ENCODE data around the gene SSR1.
"Not testable (repeated sequence)": the region's sequence is repeated elsewhere in the genome, so short reads cannot be mapped to it uniquely, and the experiment has no call there.

Gene SSR1

GRCh38 chr6:7335519-7335918 lies 22.5 kb upstream of the SSR1 start:
- DNase-seq (ENCODE audit: insufficient read length, low spot score) (no peak), FAIRE-seq (no peak)
- no peak for TF ChIP-seq POU2F2 (IDR thresholded peaks at IDR 0.05; ENCODE audit: low read depth, low read length)

GRCh38 chr6:7334685-7335084 lies 21.7 kb upstream of the SSR1 start:
- TF ChIP-seq TAF1 (IDR thresholded peaks at IDR 0.05; ENCODE audit: low read depth, low read length) (no peak), PAX5 (IDR thresholded peaks at IDR 0.05; ENCODE audit: insufficient read depth, low read length, severe bottlenecking) (no peak), POU2F2 (IDR thresholded peaks at IDR 0.05; ENCODE audit: low read depth, low read length) (no peak), POLR2A (IDR thresholded peaks at IDR 0.05; ENCODE audit: low read depth, low read length) (no peak), POLR2AphosphoS5 (IDR thresholded peaks at IDR 0.05; ENCODE audit: low read depth, low read length) (no peak), SPI1 (IDR thresholded peaks at IDR 0.05; ENCODE audit: low read depth, low read length) (no peak)
- FAIRE-seq: no peak

GRCh38 chr6:7332090-7332745 lies 19.2 kb upstream of the SSR1 start:
- FAIRE-seq (no peak), DNase-seq (ENCODE audit: insufficient read length, low spot score) (no peak)
- TF ChIP-seq SPI1 (IDR thresholded peaks at IDR 0.05; ENCODE audit: low read depth, low read length): no peak
- no peak for TF ChIP-seq POLR2A (IDR thresholded peaks at IDR 0.05; ENCODE audit: low read depth, low read length)
- no peak for TF ChIP-seq POLR2AphosphoS5 (IDR thresholded peaks at IDR 0.05; ENCODE audit: low read depth, low read length)
- no peak for TF ChIP-seq TAF1 (IDR thresholded peaks at IDR 0.05; ENCODE audit: low read depth, low read length)
- TF ChIP-seq PAX5 (IDR thresholded peaks at IDR 0.05; ENCODE audit: insufficient read depth, low read length, severe bottlenecking): no peak
- no peak for TF ChIP-seq POU2F2 (IDR thresholded peaks at IDR 0.05; ENCODE audit: low read depth, low read length)

More at GRCh38 chr6:7334685-7335084, 21.7 kb upstream of the SSR1 start:
- DNase-seq (ENCODE audit: insufficient read length, low spot score): no peak

- no peak for FAIRE-seq
- no peak for DNase-seq (ENCODE audit: insufficient read length, low spot score)
- TF ChIP-seq SPI1 (IDR thresholded peaks at IDR 0.05; ENCODE audit: low read depth, low read length) (no peak), POLR2AphosphoS5 (IDR thresholded peaks at IDR 0.05; ENCODE audit: low read depth, low read length) (no peak), TAF1 (IDR thresholded peaks at IDR 0.05; ENCODE audit: low read depth, low read length) (no peak), PAX5 (IDR thresholded peaks at IDR 0.05; ENCODE audit: insufficient read depth, low read length, severe bottlenecking) (no peak), POU2F2 (IDR thresholded peaks at IDR 0.05; ENCODE audit: low read depth, low read length) (no peak), POLR2A (IDR thresholded peaks at IDR 0.05; ENCODE audit: low read depth, low read length) (no peak)
These were observed 18.5 kb upstream of the SSR1 start for GRCh38 chr6:7331452-7331851.

DNA sequence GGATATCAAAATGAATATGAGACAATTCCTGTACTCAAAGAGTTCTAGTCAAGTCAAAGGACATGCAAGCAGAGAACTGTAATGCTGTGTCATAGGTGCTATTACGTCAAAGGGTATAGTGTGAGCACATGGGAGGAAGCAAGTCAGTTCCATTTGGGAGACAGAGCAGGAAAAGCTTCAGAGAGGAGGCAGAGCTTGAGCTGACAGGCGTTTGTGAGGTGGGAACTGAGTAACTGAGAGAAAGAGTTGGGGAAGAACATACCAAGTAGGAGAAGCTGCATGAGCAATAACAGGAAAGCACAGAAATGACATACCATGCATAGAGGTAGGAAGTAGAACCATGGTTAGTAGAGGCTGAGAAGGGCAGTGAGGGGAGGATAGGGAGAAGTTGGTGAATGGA lies 15.2 kb upstream of the SSR1 start:
- DNase-seq (ENCODE audit: insufficient read length, low spot score) (no peak), FAIRE-seq (no peak)
- TF ChIP-seq PAX5 (IDR thresholded peaks at IDR 0.05; ENCODE audit: insufficient read depth, low read length, severe bottlenecking): no peak
- TF ChIP-seq SPI1 (IDR thresholded peaks at IDR 0.05; ENCODE audit: low read depth, low read length): 0 out of 2 replicates have a peak, but pooled peaks have one; percentile 38
- no peak for TF ChIP-seq TAF1 (IDR thresholded peaks at IDR 0.05; ENCODE audit: low read depth, low read length)
- no peak for TF ChIP-seq POU2F2 (IDR thresholded peaks at IDR 0.05; ENCODE audit: low read depth, low read length)

DNA sequence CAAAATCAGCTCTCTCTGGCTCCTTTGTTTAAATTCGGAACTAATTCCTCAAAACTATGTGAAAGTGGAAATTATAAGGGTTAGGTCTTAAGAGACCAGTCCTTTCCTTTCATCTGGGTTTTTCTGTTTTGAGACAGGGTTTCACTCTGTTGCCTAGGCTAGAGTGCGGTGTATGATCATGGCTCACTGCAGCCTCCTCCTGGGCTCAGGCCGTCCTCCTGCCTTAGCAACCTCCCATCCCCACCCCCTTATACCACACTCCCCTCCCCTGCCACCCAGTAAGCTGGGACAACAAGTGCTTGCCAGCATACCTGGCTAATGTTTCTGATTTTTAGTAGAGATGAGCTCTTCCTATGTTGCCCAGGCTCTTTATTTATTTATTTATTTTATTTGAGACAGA lies 12.8 kb upstream of the SSR1 start:
- FAIRE-seq: no peak
- TF ChIP-seq SPI1 (IDR thresholded peaks at IDR 0.05; ENCODE audit: low read depth, low read length) (no peak), POLR2AphosphoS5 (IDR thresholded peaks at IDR 0.05; ENCODE audit: low read depth, low read length) (no peak), POU2F2 (IDR thresholded peaks at IDR 0.05; ENCODE audit: low read depth, low read length) (no peak), POLR2A (IDR thresholded peaks at IDR 0.05; ENCODE audit: low read depth, low read length) (no peak), TAF1 (IDR thresholded peaks at IDR 0.05; ENCODE audit: low read depth, low read length) (no peak), PAX5 (IDR thresholded peaks at IDR 0.05; ENCODE audit: insufficient read depth, low read length, severe bottlenecking) (no peak)
- no peak for DNase-seq (ENCODE audit: insufficient read length, low spot score)

DNA sequence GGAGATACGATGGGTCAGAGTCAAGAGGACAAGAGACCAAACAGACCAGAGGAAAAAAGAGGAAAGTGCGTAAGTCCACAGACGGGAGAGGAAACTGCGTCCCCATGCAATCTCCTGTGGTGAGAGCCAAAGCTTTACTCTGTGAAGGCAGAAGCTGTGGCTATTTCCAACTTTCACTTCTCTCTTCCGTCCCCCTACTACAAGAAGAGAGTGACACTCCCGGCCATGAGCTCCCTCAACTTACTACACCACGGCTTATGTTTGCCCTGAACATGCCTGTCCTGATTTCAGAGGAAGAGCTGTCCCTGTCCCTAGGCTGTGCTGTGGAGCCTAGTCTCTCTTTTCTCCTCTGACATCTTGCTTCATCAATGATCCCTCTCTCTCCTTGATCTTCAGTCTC lies 11.5 kb upstream of the SSR1 start:
- DNase-seq (ENCODE audit: insufficient read length, low spot score): no peak
- peak; percentile 85 for FAIRE-seq
- TF ChIP-seq POU2F2 (IDR thresholded peaks at IDR 0.05; ENCODE audit: low read depth, low read length) (no peak), SPI1 (IDR thresholded peaks at IDR 0.05; ENCODE audit: low read depth, low read length) (peak; percentile 93), POLR2AphosphoS5 (IDR thresholded peaks at IDR 0.05; ENCODE audit: low read depth, low read length) (no peak)

DNA sequence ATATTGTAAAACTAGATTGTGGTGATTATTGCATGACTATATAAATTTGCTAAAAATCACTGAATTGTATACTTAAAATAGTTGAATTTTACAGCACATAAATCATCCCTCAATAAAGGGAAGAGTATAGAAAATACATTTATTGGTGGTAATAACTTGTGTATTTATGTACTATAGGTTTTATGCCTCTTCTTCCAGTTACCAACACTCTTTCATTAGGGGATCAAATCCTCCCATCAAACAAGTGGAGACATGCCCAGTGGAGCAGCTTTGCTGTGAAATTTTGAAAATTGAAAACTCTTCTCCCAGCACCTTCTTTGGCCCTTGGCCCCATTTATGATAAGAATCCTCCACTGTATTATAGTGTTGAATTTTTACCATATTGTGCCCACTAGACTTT lies 10.1 kb upstream of the SSR1 start:
- DNase-seq (ENCODE audit: insufficient read length, low spot score) (no peak), FAIRE-seq (no peak)

GRCh38 chr6:7321866-7322265 lies 8.9 kb upstream of the SSR1 start:
- not testable (repeated sequence) for FAIRE-seq; DNase-seq (ENCODE audit: insufficient read length, low spot score)

More for the DNA sequence above, 10.1 kb upstream of the SSR1 start:
- TF ChIP-seq POU2F2 (IDR thresholded peaks at IDR 0.05; ENCODE audit: low read depth, low read length) (no peak), POLR2A (IDR thresholded peaks at IDR 0.05; ENCODE audit: low read depth, low read length) (no peak), SPI1 (IDR thresholded peaks at IDR 0.05; ENCODE audit: low read depth, low read length) (no peak), POLR2AphosphoS5 (IDR thresholded peaks at IDR 0.05; ENCODE audit: low read depth, low read length) (no peak), PAX5 (IDR thresholded peaks at IDR 0.05; ENCODE audit: insufficient read depth, low read length, severe bottlenecking) (no peak), TAF1 (IDR thresholded peaks at IDR 0.05; ENCODE audit: low read depth, low read length) (no peak)

DNA sequence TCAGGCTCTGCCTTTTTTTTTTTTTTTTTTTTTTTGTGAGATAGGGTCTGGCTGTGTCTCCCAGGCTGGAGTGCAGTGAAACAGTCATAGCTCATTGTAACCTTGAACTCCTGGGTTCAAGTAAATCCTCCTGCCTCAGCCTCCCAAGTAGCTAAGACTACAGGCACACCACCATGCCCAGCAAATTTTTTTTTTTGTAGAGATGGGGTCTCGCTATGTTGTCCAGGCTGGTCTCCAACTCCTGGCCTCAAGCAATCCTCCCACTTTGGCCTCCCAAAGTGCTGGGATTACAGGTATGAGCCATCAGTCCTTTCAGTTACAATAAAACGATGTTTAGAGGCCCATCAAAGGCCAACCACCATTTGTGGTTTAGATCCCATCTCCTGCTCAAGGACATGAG lies 6.4 kb upstream of the SSR1 start:
- not testable (repeated sequence) for FAIRE-seq; DNase-seq (ENCODE audit: insufficient read length, low spot score)

DNA sequence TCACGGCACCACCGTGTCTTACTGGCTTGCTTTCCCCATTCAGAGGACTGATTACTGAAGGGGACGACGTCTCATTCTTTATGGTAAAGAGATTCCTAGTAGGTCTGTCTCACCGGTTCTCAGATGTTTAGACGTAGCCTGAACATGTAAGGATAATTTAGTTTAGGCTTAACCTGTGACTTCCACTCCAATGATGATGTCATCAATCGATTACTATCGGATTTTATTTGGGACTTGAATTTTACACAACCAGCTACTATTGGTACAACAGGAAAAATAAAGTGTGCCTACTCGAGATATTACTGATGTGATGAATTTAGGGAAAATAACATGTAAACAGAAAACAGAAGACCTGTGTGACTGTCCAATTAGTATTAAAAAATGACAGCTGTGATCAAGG lies 4.5 kb upstream of the SSR1 start:
- TF ChIP-seq SPI1 (IDR thresholded peaks at IDR 0.05; ENCODE audit: low read depth, low read length) (no peak), TAF1 (IDR thresholded peaks at IDR 0.05; ENCODE audit: low read depth, low read length) (no peak)
- DNase-seq (ENCODE audit: insufficient read length, low spot score): no peak
- no peak for FAIRE-seq

Data from GM12891 (cell line).